GM18502 (cell line): ENCODE results near the gene SCO2.
A peak's percentile ranks its signal among the peaks of the same experiment; 100 is the strongest.

Experiments used
- ATAC-seq: cut with Tn5 transposase; IDR thresholded peaks from one replicate; pipeline ENCODE4 v1.9.1; 2021; ENCODE audit warnings: mild to moderate bottlenecking; ENCODE audit not compliant: unreplicated experiment, poor library complexity

SCO2 gene

GRCh38 chr22:50525104-50525857 lies at the start of gene SCO2:
Gene SCO2 (minus strand): TSS chr22:50525598. CDS start chr22:50524411, 1,187 bp downstream.
- peak; percentile 46 for ATAC-seq

- no peak for ATAC-seq
Observed at GRCh38 chr22:50574383-50574755, 49.0 kb upstream of the SCO2 start.

GRCh38 chr22:50573491-50574382 lies 48.3 kb upstream of the SCO2 start:
- no peak for ATAC-seq

GRCh38 chr22:50572965-50573364 lies 47.6 kb upstream of the SCO2 start:
- ATAC-seq, result no peak

GRCh38 chr22:50571264-50572175 lies 46.1 kb upstream of the SCO2 start:
- no peak for ATAC-seq

GRCh38 chr22:50570861-50571260 lies 45.5 kb upstream of the SCO2 start:
- ATAC-seq, result no peak

- ATAC-seq, result no peak
Observed at GRCh38 chr22:50569896-50570535, 44.6 kb upstream of the SCO2 start.

GRCh38 chr22:50569041-50569459 lies 43.7 kb upstream of the SCO2 start:
- ATAC-seq, result no peak

- no peak for ATAC-seq
Observed at GRCh38 chr22:50568626-50569025, 43.2 kb upstream of the SCO2 start.

GRCh38 chr22:50567721-50568252 lies 42.4 kb upstream of the SCO2 start:
- ATAC-seq, result no peak

- no peak for ATAC-seq
Observed at GRCh38 chr22:50564289-50564688, 38.9 kb upstream of the SCO2 start.

GRCh38 chr22:50563413-50564160 lies 38.2 kb upstream of the SCO2 start:
- no peak for ATAC-seq

GRCh38 chr22:50562523-50563412 lies 37.4 kb upstream of the SCO2 start, which contains the start of gene SYCE3:
Gene SYCE3 (minus strand): TSS chr22:50562919. CDS start chr22:50556405, 6,514 bp downstream.
- ATAC-seq, result peak; percentile 93

GRCh38 chr22:50561401-50562358 lies 36.3 kb upstream of the SCO2 start:
- ATAC-seq, result no peak

GRCh38 chr22:50560034-50560433 lies 34.6 kb upstream of the SCO2 start:
- ATAC-seq, result no peak

GRCh38 chr22:50556703-50557102 lies 31.3 kb upstream of the SCO2 start:
- no peak for ATAC-seq

- ATAC-seq, result no peak
Observed at GRCh38 chr22:50553310-50553709, 27.9 kb upstream of the SCO2 start.
